GM12892 (cell line): Measurements from ENCODE around the gene PIWIL4.

ENCODE experiments used
- POLR2A ChIP-seq: IDR thresholded peaks from 2 replicates; pipeline ENCODE4 v1.6.1; 2011; ENCODE audit warnings: low read depth, low read length, control low read depth
- POLR2AphosphoS5 ChIP-seq: IDR thresholded peaks from 2 replicates; pipeline ENCODE4 v1.6.1; 2011; ENCODE audit warnings: low read depth, low read length, control low read depth

DNA sequence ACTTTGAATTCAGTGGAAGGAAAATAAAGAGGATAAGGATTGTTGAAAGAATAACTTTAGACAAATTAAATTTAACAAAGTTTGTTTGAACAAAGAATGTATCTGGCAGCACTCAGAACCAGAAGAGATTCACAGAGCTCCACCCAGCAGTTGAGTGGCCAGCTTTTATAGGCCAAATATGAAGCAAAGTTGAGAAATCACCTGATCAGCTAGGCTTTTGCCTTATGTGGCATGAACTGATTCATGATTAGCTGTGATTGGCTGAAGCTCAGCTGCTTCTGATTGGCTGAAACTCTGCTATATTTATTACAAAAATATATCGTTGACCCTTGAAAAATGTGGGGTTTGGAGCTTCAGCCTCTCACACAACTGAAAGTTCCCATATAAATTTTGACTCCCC, 62.6 kb downstream of the PIWIL4 start:
- TF ChIP-seq POLR2AphosphoS5 (no peak), POLR2A (no peak)
